Right lobe of liver (tissue), 6 donors: ENCODE measurements around the gene TAB2. TPM values are rescaled to one million over a fixed set of nuclear protein-coding genes. Genes with fewer than 3 reads are reported as not detected.
A peak's percentile ranks its signal among the peaks of the same experiment; 100 is the strongest.

Experiments used
- ATAC-seq, 4 donors: fragments of 200-7000 bp; cut with Tn5 transposase; one replicate each; pipeline ENCODE4 v1.9.1; 2020; ENCODE audit warnings: mild to moderate bottlenecking in 4 of 4, moderate library complexity in 4 of 4
- DNase-seq, 3 donors: peaks; one replicate each; pipeline ENCODE4 v3.0.0-alpha.2; 2020
- H3K27ac ChIP-seq, 3 donors: fragments of 200-600 bp; one replicate each; pipeline ENCODE4 v1.8.0; 2022
- H3K27me3 ChIP-seq, 2 donors: fragments of 200-600 bp; one replicate each; pipeline ENCODE4 v1.8.0; 2022
- H3K36me3 ChIP-seq, 4 donors: fragments of 200-600 bp; sonication (generic) in 1 of 4; one replicate each; pipeline versions ENCODE4 v1.5.1 to v1.8.0; 2017 to 2022; ENCODE audit warnings: control low read depth in 1 of 4
- H3K4me1 ChIP-seq, 4 donors: fragments of 200-600 bp; sonication (generic) in 1 of 4; one replicate each; pipeline versions ENCODE4 v1.5.1 to v1.8.0; 2017 to 2022; ENCODE audit warnings: control low read depth in 1 of 4
- H3K4me3 ChIP-seq, 3 donors: fragments of 200-600 bp; one replicate each; pipeline ENCODE4 v1.8.0; 2022
- H3K9me3 ChIP-seq, 4 donors: fragments of 200-600 bp; sonication (generic) in 1 of 4; one replicate each; pipeline versions ENCODE4 v1.5.1 to v1.8.0; 2017 to 2022; ENCODE audit warnings: control low read depth in 1 of 4
- CTCF ChIP-seq, 4 donors: fragments of 200-600 bp in 3 of 4; fragments of 450-650 bp in 1 of 4; IDR thresholded peaks; one replicate each; pipeline versions ENCODE4 v1.5.1 to v1.8.0; 2016 to 2022; ENCODE audit warnings: antibody characterized with exemption in 4 of 4, mild to moderate bottlenecking in 2 of 4
- POLR2A ChIP-seq: fragments of 450-650 bp; IDR thresholded peaks from one replicate; pipeline ENCODE4 v1.6.1; 2017; ENCODE audit warnings: antibody characterized with exemption, mild to moderate bottlenecking
- WGBS: methylation state at CpG from one replicate; pipeline ENCODE4 v1.1.6; 2018; ENCODE audit warnings: low coverage, low lambda C conversion rate; ENCODE audit not compliant: insufficient coverage; ENCODE audit errors: missing lambda C conversion rate; 5-methylcytosine and 5-hydroxymethylcytosine counted together
- intact Hi-C, 2 donors: fragments of 100-400 bp; cut with DNase I; formaldehyde crosslinking; loops; one replicate each; pipeline versions ENCODE4 v1.11.2 to v1.14.1; 2022
- total RNA-seq, 6 experiments: library from RNA; depleted of rRNA in 2 of 6; stranded (reverse); fragments of >200 nt in 2 of 6; fragmentation: NEBNext Ultra II Directional in 3 of 6; extraction: Animal tissue kit (Norgen Biotek cat#: 25700) in 3 of 6; gene quantifications; one replicate each; pipeline versions ENCODE4 v1.1.0 to v1.2.4, GENCODE V29; 2016 to 2023
- donor health status: DM: no; HTN: yes; CAD: no.
- donor health status: DM: no; HTN: no; CAD: no.
- donor health status: DM: no; HTN: no; CAD: no.
- donor health status: DM: no; HTN: yes; CAD: no.
- donor health status: DM: no; HTN: yes; CAD: no.

The TAB2 gene
- total RNA-seq, 6 experiments from 2014 or later = 25.5 to 33.1 (median 30.2) TPM

GRCh38 chr6:149323925-149324324 is 6.4 kb downstream of the TAB2 start:
- DNase-seq = no peak
- Histone ChIP-seq H3K9me3 (no peaks in the 10 kb centered on the region), H3K36me3 (no peaks in the 10 kb centered on the region), H3K27ac (no peak overlapping the region), H3K27me3 (no peaks in the 10 kb centered on the region), H3K4me1 (peaks cover 0 to 43% (median 13%) of the 10 kb centered on the region in 4 donors), H3K4me3 (no peak overlapping the region)
- 28% methylated on average over 2 of the region's 2 CpGs for WGBS
- ATAC-seq = peak in 1 of 4 donors; percentile 32
- intact Hi-C loops = no loop called here
- TF ChIP-seq CTCF (IDR thresholded peaks at IDR 0.05) = no peak
- TF ChIP-seq POLR2A = no peak

GRCh38 chr6:149324428-149324827 is 6.9 kb downstream of the TAB2 start:
- Histone ChIP-seq H3K36me3 (no peaks in the 10 kb centered on the region), H3K27ac (no peak overlapping the region), H3K4me3 (no peak overlapping the region), H3K27me3 (no peaks in the 10 kb centered on the region), H3K9me3 (no peaks in the 10 kb centered on the region), H3K4me1 (peaks cover 0 to 38% (median 13%) of the 10 kb centered on the region in 4 donors)
- TF ChIP-seq CTCF (IDR thresholded peaks at IDR 0.05) (no peak), POLR2A (no peak)
- intact Hi-C loops = no loop called here
- ATAC-seq = peak; percentile 45 to 71 (median 66)
- DNase-seq = no peak

- Histone ChIP-seq H3K4me3 (no peak overlapping the region), H3K9me3 (no peaks in the 10 kb centered on the region), H3K4me1 (peaks cover 0 to 28% (median 14%) of the 10 kb centered on the region in 4 donors), H3K27me3 (no peaks in the 10 kb centered on the region), H3K27ac (no peak overlapping the region), H3K36me3 (no peaks in the 10 kb centered on the region)
- intact Hi-C loops = no loop called here
- TF ChIP-seq POLR2A (no peak), CTCF (IDR thresholded peaks at IDR 0.05) (no peak)
- ATAC-seq = no peak
- DNase-seq = no peak
- WGBS = 81% methylated on average over 3 of the region's 3 CpGs
Measured at GRCh38 chr6:149325648-149326236, 8.2 kb downstream of the TAB2 start.

GRCh38 chr6:149327638-149328037 is 10.1 kb downstream of the TAB2 start:
- peaks cover 0 to 36% (median 18%) of the 10 kb centered on the region in 4 donors for H3K4me1 ChIP-seq
- WGBS = 67% methylated on average over 2 of the region's 2 CpGs

More at GRCh38 chr6:149327638-149328037, 10.1 kb downstream of the TAB2 start:
- Histone ChIP-seq H3K27me3 (no peaks in the 10 kb centered on the region), H3K4me3 (no peak overlapping the region), H3K27ac (no peak overlapping the region), H3K9me3 (no peaks in the 10 kb centered on the region), H3K36me3 (no peaks in the 10 kb centered on the region)
- intact Hi-C loops = no loop called here
- no peak for DNase-seq
- no peak for TF ChIP-seq POLR2A
- TF ChIP-seq CTCF (IDR thresholded peaks at IDR 0.05) = no peak
- no peak for ATAC-seq
